HepG2 (cell line): ENCODE results near the gene PTPRN. TPM values are rescaled to one million over a fixed set of nuclear protein-coding genes. Genes with fewer than 3 reads are reported as not detected.

Experiments used
- ATAC-seq: fragments of 200-7000 bp; cut with Tn5 transposase; 3 replicates; pipeline ENCODE4 v1.9.1; 2020; ENCODE audit warnings: mild to moderate bottlenecking, moderate library complexity
- BruUV-seq: library from RNA; stranded (reverse); fragments of 400-500 nt; replicated peaks from 2 replicates; lab custom pipeline; 2021; lab: Mats Ljungman, UMichigan
- CTCF ChIA-PET: fragments of 300-600 bp; formaldehyde crosslinking; extraction: SDS; loops from one replicate; lab custom pipeline; 2021; ENCODE audit warnings: low total read pairs, inconsistent platforms, low intra/inter-chr PET ratio; lab: Yijun Ruan, JAX
- POLR2A ChIA-PET: fragments of 350-600 bp; sonication (Branson Sonifier 250); formaldehyde crosslinking; loops from one replicate; lab custom pipeline; 2020; ENCODE audit warnings: antibody characterized with exemption, inconsistent platforms; lab: Yijun Ruan, JAX
- DNase-seq: peaks from one replicate; pipeline ENCODE4 v3.0.0-alpha.2; 2015; ENCODE audit warnings: low spot score
- FAIRE-seq: peaks from 3 replicates; lab custom pipeline; 2011; peaks lifted over from hg19 to GRCh38; lab: Jason Lieb, UNC
- H2AFZ ChIP-seq: one replicate; pipeline ENCODE4 v1.6.1; 2011; ENCODE audit warnings: low read length, inconsistent platforms
- H3K27ac ChIP-seq: fragments of 300-600 bp; 3 replicates; pipeline ENCODE4 v1.8.0; 2011; ENCODE audit warnings: mixed run types, mild to moderate bottlenecking, mixed read lengths, low read length, inconsistent platforms; ENCODE audit not compliant: insufficient read depth; ENCODE audit errors: extremely low read length
- H3K27me3 ChIP-seq, 2 experiments: fragments of 200-600 bp in 1 of 2; 2 replicates in 1 of 2; 3 replicates in 1 of 2; pipeline versions ENCODE4 v1.6.0 to v1.8.0; 2011; ENCODE audit warnings: low read length in 2 of 2, mild to moderate bottlenecking in 2 of 2, moderate library complexity in 2 of 2, inconsistent platforms in 1 of 2; ENCODE audit not compliant: insufficient read depth in 2 of 2, control insufficient read depth in 1 of 2
- H3K36me3 ChIP-seq, 2 experiments: fragments of 200-600 bp in 1 of 2; replicated peaks in 1 of 2; 2 replicates in 1 of 2; 3 replicates in 1 of 2; pipeline versions ENCODE4 v1.5.1 to v1.8.0; 2011; ENCODE audit warnings: low read length in 2 of 2, inconsistent platforms in 1 of 2; ENCODE audit not compliant: insufficient read depth in 2 of 2, control insufficient read depth in 1 of 2
- H3K4me1 ChIP-seq: 2 replicates; pipeline ENCODE4 v1.5.1; 2012; ENCODE audit warnings: low read length, inconsistent platforms; ENCODE audit not compliant: insufficient read depth
- H3K4me2 ChIP-seq: 2 replicates; pipeline ENCODE4 v1.6.0; 2011; ENCODE audit warnings: low read depth, low read length, inconsistent platforms
- H3K4me3 ChIP-seq, 3 experiments: fragments of 200-600 bp in 1 of 3; sonication (generic), shearing (Covaris generic) in 1 of 3; replicated peaks in 1 of 3; 2 replicates each; pipeline ENCODE4 v1.5.1; 2011 to 2016; ENCODE audit warnings: low read length in 3 of 3, inconsistent platforms in 2 of 3, low read depth in 2 of 3, mild to moderate bottlenecking in 2 of 3, control low read depth in 1 of 3, mixed read lengths in 1 of 3; ENCODE audit not compliant: insufficient read depth in 1 of 3
- H3K79me2 ChIP-seq: one replicate; pipeline ENCODE4 v1.6.1; 2011; ENCODE audit warnings: low read length, inconsistent platforms; ENCODE audit not compliant: insufficient read depth
- H3K9ac ChIP-seq: 2 replicates; pipeline ENCODE4 v1.6.0; 2011; ENCODE audit warnings: mild to moderate bottlenecking, low read depth, low read length, inconsistent platforms; ENCODE audit not compliant: insufficient read depth
- H3K9me3 ChIP-seq: 2 replicates; pipeline ENCODE4 v1.5.1; 2012; ENCODE audit warnings: mild to moderate bottlenecking, low read length
- H4K20me1 ChIP-seq: 2 replicates; pipeline ENCODE4 v1.6.0; 2011; ENCODE audit warnings: inconsistent platforms, mild to moderate bottlenecking, low read length, moderate library complexity; ENCODE audit not compliant: insufficient read depth
- EEA1 ChIP-seq: sonication (generic); formaldehyde crosslinking; IDR thresholded peaks from 2 replicates; pipeline ENCODE4 v1.5.1; 2020; ENCODE audit warnings: mild to moderate bottlenecking, missing genetic modification reagents, borderline replicate concordance
- FOXO1 ChIP-seq: sonication (generic); formaldehyde crosslinking; IDR thresholded peaks from 2 replicates; pipeline ENCODE4 v1.4.0; 2020; ENCODE audit warnings: missing genetic modification reagents
- KLF16 ChIP-seq, 2 experiments: sonication (generic) in 1 of 2; formaldehyde crosslinking in 1 of 2; IDR thresholded peaks; 2 replicates each; pipeline versions ENCODE4 v1.6.1 to v1.8.0; 2016 to 2023; ENCODE audit warnings: missing genetic modification reagents in 2 of 2, missing compliant biosample characterization in 1 of 2
- PCBP1 ChIP-seq: fragments of 200-400 bp; formaldehyde crosslinking; IDR thresholded peaks from 2 replicates; pipeline ENCODE4 v1.6.1; 2017; ENCODE audit warnings: mild to moderate bottlenecking, low read depth, low read length, borderline replicate concordance
- PCBP2 ChIP-seq: fragments of 200-400 bp; formaldehyde crosslinking; optimal IDR thresholded peaks from 2 replicates; pipeline ENCODE3; 2018; ENCODE audit warnings: low read length, low read depth; ENCODE audit not compliant: poor library complexity, severe bottlenecking
- SRSF1 ChIP-seq: fragments of 200-400 bp; formaldehyde crosslinking; optimal IDR thresholded peaks from 2 replicates; pipeline ENCODE3; 2017; ENCODE audit warnings: mild to moderate bottlenecking, low read depth, low read length, moderate library complexity
- ZBTB8A ChIP-seq: sonication (generic); formaldehyde crosslinking; IDR thresholded peaks from 2 replicates; pipeline ENCODE4 v1.4.0; 2020; ENCODE audit warnings: mild to moderate bottlenecking, low read depth, missing genetic modification reagents, borderline replicate concordance
- ZNF589 ChIP-seq: sonication (generic); formaldehyde crosslinking; conservative IDR thresholded peaks from 2 replicates; pipeline ENCODE4 v1.8.0; 2022; ENCODE audit warnings: mild to moderate bottlenecking, moderate library complexity, missing genetic modification reagents
- ZNF841 ChIP-seq: sonication (generic); formaldehyde crosslinking; IDR thresholded peaks from 2 replicates; pipeline ENCODE4 v1.8.1; 2023; ENCODE audit warnings: missing genetic modification reagents, borderline replicate concordance
- WGBS: methylation state at CpG from one replicate; pipeline ENCODE4 v1.1.6; 2017; ENCODE audit warnings: low lambda C conversion rate; 5-methylcytosine and 5-hydroxymethylcytosine counted together
- in situ Hi-C: cut with HindIII; loops from 2 replicates; pipeline ENCODE4 v1.10.0; 2017; ENCODE audit warnings: low pct_unique_long_range_greater_than_20kb; ENCODE audit not compliant: extremely low pct_ligation_motif_present
- intact Hi-C: fragments of 100-400 bp; cut with micrococcal nuclease; formaldehyde crosslinking; loops from one replicate; pipeline ENCODE4 v1.10.0; 2022; ENCODE audit not compliant: unreplicated experiment
- polyA plus RNA-seq, 8 experiments: library from polyadenylated mRNA; depleted of rRNA in 3 of 8; stranded (reverse) in 7 of 8; unstranded in 1 of 8; fragments of >200 nt; fragmentation: Illumina TruSeq in 4 of 8; extraction: Trizol in 4 of 8; gene quantifications; 2 replicates each; pipeline versions ENCODE4 v1.2.1 to v1.2.3, GENCODE V29; 2011 to 2016; ENCODE audit warnings: low read depth in 4 of 8, missing spikeins in 1 of 8, mixed read lengths in 1 of 8; ENCODE audit not compliant: insufficient read depth in 1 of 8
- total RNA-seq, 5 experiments: library from RNA; depleted of rRNA; stranded (reverse); fragments of >200 nt; fragmentation: Illumina TruSeq; extraction: Trizol; gene quantifications; 2 replicates each; pipeline ENCODE4 v1.2.3, GENCODE V29; 2016; ENCODE audit warnings: low read depth in 1 of 5
- TF ChIP-seq, protein P1 (sequence below): sonication (generic); formaldehyde crosslinking; IDR thresholded peaks from 2 replicates; pipeline ENCODE4 v1.5.1; 2020; ENCODE audit warnings: mild to moderate bottlenecking, missing genetic modification reagents, moderate library complexity
- TF ChIP-seq, protein P2 (sequence below): sonication (generic); formaldehyde crosslinking; IDR thresholded peaks from 2 replicates; pipeline ENCODE4 v1.4.0; 2020; ENCODE audit warnings: missing genetic modification reagents
- TF ChIP-seq, protein P3 (sequence below): IDR thresholded peaks from 2 replicates; pipeline ENCODE4 v1.6.1; 2012; ENCODE audit warnings: low read depth, low read length, improper control_type of control experiment

Gene PTPRN
- total and polyA plus RNA-seq, 2 of the 13 experiments (the other 11 are each of a cell fraction or from before 2014, with no cell fraction given), result 0.26 TPM; not detected in 1

DNA sequence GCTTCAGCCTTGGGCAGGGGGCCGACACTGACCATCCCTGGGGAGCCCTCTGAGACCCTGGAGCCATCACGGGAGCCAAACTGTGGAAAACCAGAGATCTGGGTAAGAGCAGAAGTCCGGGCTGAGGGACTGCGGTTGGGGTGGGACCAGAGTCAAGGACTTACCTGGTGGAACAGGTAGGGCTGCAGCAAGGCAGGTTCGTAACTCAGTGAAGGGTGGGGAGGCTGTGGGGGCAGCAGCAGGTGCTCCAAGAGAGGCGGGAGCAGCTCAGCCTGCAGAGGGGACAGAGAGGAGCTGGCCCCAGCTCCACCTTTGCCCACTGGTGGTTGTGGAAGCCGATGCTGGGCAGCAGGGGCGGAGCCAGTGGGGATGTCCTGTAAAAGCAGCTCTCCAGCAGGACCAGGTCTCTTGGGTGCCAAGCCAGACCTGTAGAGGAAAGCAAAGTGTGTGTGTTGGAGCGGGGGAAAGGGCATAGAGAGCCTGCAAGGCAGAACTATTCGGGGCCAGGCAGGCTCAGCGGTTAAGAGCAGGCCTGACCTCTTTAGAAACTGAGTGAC, 6.7 kb downstream of the PTPRN start (continued):
- TF ChIP-seq ZNF589 (CRISPR knock-in tag) (no peak), PCBP2 (no peak)
- TF ChIP-seq, protein P1, sequence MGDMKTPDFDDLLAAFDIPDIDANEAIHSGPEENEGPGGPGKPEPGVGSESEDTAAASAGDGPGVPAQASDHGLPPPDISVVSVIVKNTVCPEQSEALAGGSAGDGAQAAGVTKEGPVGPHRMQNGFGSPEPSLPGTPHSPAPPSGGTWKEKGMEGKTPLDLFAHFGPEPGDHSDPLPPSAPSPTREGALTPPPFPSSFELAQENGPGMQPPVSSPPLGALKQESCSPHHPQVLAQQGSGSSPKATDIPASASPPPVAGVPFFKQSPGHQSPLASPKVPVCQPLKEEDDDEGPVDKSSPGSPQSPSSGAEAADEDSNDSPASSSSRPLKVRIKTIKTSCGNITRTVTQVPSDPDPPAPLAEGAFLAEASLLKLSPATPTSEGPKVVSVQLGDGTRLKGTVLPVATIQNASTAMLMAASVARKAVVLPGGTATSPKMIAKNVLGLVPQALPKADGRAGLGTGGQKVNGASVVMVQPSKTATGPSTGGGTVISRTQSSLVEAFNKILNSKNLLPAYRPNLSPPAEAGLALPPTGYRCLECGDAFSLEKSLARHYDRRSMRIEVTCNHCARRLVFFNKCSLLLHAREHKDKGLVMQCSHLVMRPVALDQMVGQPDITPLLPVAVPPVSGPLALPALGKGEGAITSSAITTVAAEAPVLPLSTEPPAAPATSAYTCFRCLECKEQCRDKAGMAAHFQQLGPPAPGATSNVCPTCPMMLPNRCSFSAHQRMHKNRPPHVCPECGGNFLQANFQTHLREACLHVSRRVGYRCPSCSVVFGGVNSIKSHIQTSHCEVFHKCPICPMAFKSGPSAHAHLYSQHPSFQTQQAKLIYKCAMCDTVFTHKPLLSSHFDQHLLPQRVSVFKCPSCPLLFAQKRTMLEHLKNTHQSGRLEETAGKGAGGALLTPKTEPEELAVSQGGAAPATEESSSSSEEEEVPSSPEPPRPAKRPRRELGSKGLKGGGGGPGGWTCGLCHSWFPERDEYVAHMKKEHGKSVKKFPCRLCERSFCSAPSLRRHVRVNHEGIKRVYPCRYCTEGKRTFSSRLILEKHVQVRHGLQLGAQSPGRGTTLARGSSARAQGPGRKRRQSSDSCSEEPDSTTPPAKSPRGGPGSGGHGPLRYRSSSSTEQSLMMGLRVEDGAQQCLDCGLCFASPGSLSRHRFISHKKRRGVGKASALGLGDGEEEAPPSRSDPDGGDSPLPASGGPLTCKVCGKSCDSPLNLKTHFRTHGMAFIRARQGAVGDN (CRISPR knock-in tag), result no peak

DNA sequence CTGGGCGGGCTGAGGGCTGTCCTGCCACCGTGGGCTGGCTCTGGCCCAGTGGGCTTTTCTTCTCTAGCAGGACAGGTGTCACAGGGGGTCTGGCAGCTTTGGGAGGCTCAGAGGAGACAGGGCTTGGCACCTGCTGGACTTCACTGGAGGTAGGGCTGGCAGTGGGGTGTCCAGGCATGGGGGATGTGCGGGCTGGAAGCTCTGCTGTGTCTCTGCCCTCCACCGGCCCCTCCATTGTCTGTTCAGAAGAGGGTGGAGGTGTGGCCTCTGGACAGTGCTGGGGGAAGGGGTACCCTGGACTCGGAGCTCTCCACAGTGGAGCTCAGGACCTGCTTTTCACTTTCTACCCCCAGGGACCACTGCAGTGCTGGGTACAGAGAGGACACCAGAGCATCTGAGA, 9.2 kb downstream of the PTPRN start:
- DNase-seq, result no peak
- no peak for TF ChIP-seq KLF16 (CRISPR knock-in tag; IDR thresholded peaks at IDR 0.05)
- TF ChIP-seq FOXO1 (CRISPR knock-in tag), result no peak
- TF ChIP-seq ZNF841 (CRISPR knock-in tag), result no peak
- no peak for TF ChIP-seq ZBTB8A
- no peak for TF ChIP-seq PCBP1
- TF ChIP-seq, protein P2, sequence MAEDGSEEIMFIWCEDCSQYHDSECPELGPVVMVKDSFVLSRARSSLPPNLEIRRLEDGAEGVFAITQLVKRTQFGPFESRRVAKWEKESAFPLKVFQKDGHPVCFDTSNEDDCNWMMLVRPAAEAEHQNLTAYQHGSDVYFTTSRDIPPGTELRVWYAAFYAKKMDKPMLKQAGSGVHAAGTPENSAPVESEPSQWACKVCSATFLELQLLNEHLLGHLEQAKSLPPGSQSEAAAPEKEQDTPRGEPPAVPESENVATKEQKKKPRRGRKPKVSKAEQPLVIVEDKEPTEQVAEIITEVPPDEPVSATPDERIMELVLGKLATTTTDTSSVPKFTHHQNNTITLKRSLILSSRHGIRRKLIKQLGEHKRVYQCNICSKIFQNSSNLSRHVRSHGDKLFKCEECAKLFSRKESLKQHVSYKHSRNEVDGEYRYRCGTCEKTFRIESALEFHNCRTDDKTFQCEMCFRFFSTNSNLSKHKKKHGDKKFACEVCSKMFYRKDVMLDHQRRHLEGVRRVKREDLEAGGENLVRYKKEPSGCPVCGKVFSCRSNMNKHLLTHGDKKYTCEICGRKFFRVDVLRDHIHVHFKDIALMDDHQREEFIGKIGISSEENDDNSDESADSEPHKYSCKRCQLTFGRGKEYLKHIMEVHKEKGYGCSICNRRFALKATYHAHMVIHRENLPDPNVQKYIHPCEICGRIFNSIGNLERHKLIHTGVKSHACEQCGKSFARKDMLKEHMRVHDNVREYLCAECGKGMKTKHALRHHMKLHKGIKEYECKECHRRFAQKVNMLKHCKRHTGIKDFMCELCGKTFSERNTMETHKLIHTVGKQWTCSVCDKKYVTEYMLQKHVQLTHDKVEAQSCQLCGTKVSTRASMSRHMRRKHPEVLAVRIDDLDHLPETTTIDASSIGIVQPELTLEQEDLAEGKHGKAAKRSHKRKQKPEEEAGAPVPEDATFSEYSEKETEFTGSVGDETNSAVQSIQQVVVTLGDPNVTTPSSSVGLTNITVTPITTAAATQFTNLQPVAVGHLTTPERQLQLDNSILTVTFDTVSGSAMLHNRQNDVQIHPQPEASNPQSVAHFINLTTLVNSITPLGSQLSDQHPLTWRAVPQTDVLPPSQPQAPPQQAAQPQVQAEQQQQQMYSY, result no peak
- TF ChIP-seq, protein P3, sequence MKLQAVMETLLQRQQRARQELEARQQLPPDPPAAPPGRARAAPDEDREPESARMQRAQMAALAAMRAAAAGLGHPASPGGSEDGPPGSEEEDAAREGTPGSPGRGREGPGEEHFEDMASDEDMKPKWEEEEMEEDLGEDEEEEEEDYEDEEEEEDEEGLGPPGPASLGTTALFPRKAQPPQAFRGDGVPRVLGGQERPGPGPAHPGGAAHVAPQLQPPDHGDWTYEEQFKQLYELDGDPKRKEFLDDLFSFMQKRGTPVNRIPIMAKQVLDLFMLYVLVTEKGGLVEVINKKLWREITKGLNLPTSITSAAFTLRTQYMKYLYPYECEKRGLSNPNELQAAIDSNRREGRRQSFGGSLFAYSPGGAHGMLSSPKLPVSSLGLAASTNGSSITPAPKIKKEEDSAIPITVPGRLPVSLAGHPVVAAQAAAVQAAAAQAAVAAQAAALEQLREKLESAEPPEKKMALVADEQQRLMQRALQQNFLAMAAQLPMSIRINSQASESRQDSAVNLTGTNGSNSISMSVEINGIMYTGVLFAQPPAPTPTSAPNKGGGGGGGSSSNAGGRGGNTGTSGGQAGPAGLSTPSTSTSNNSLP, result no peak
- no peak for TF ChIP-seq SRSF1
- no peak for TF ChIP-seq EEA1 (CRISPR knock-in tag)
- no peak for FAIRE-seq
- H3K79me2 ChIP-seq, result no peaks in the 10 kb centered on the region
- in situ Hi-C loops, result no loop called here
- peaks cover 12 to 67% of the 10 kb centered on the region in 2 experiments for H3K27me3 ChIP-seq
- 9% methylated on average over 5 of the region's 5 CpGs for WGBS
- H3K9ac ChIP-seq, result no peak overlapping the region
- no peaks in the 10 kb centered on the region; the same call in 1 of the 2 replicates for H4K20me1 ChIP-seq
- no peak overlapping the region for H3K4me3 ChIP-seq
- BruUV-seq, result no TSS peak
- H3K36me3 ChIP-seq, result no peaks in the 10 kb centered on the region
- POLR2A ChIA-PET, result no interaction called here
- CTCF ChIA-PET, result no interaction called here
- H3K27ac ChIP-seq, result no peak overlapping the region
- H3K4me2 ChIP-seq, result peak overlapping the region; percentile 5; the same call in 1 of the 2 replicates
- H3K9me3 ChIP-seq, result no peaks in the 10 kb centered on the region
- no peak for ATAC-seq
- peaks cover 28% of the 10 kb centered on the region for H3K4me1 ChIP-seq
- H2AFZ ChIP-seq, result no peak overlapping the region
- intact Hi-C loops, result no loop called here
